MCF 10A (cell line): ENCODE data around the gene LGI1. TPM values are rescaled to one million over a fixed set of nuclear protein-coding genes. Genes with fewer than 3 reads are reported as not detected.

Experiments used
- BruUV-seq: library from RNA; stranded (reverse); fragments of 400-500 nt; replicated peaks from 2 replicates; lab custom pipeline; 2021; lab: Mats Ljungman, UMichigan
- CTCF ChIA-PET: fragments of 300-600 bp; sonication (Branson Sonifier 250); formaldehyde crosslinking; extraction: SDS; loops from one replicate; lab custom pipeline; 2021; ENCODE audit warnings: antibody characterized with exemption, inconsistent platforms; lab: Yijun Ruan, JAX
- POLR2A ChIA-PET: fragments of 300-600, 350-650 bp; sonication (Branson Sonifier 250); formaldehyde crosslinking; extraction: SDS; loops from one replicate; lab custom pipeline; 2020; ENCODE audit warnings: antibody characterized with exemption, inconsistent platforms; lab: Yijun Ruan, JAX
- DNase-seq: peaks from one replicate; pipeline ENCODE4 v3.0.0-alpha.2; 2018; ENCODE audit not compliant: unreplicated experiment
- H3K27ac Mint-ChIP-seq: one replicate; pipeline ENCODE4 v1.8.0; 2022; ENCODE audit warnings: mild to moderate bottlenecking, low read depth, mixed read lengths; ENCODE audit not compliant: unreplicated experiment
- H3K27me3 Mint-ChIP-seq: one replicate; pipeline ENCODE4 v1.8.0; 2022; ENCODE audit warnings: mixed read lengths; ENCODE audit not compliant: insufficient read depth, unreplicated experiment
- H3K36me3 Mint-ChIP-seq: one replicate; pipeline ENCODE4 v1.8.0; 2022; ENCODE audit warnings: mild to moderate bottlenecking, moderate library complexity, mixed read lengths; ENCODE audit not compliant: insufficient read depth, unreplicated experiment
- H3K4me1 Mint-ChIP-seq: one replicate; pipeline ENCODE4 v1.8.0; 2022; ENCODE audit warnings: mixed read lengths; ENCODE audit not compliant: insufficient read depth, unreplicated experiment
- H3K4me3 Mint-ChIP-seq: one replicate; pipeline ENCODE4 v1.8.0; 2022; ENCODE audit warnings: mild to moderate bottlenecking, moderate library complexity, mixed read lengths; ENCODE audit not compliant: unreplicated experiment
- H3K9me3 Mint-ChIP-seq: one replicate; pipeline ENCODE4 v1.8.0; 2022; ENCODE audit warnings: mixed read lengths; ENCODE audit not compliant: unreplicated experiment
- intact Hi-C: fragments of 100-400 bp; cut with micrococcal nuclease; formaldehyde crosslinking; loops from 2 replicates; pipeline ENCODE4 v1.14.1; 2022
- total RNA-seq: library from RNA; stranded (reverse); gene quantifications from 2 replicates; pipeline ENCODE4 v1.2.3, GENCODE V29; 2022
- TF ChIP-seq, protein P1 (sequence below): fragments of 200-600 bp; IDR thresholded peaks from one replicate; pipeline ENCODE4 v1.8.0; 2022; ENCODE audit warnings: antibody characterized with exemption, mild to moderate bottlenecking; ENCODE audit not compliant: unreplicated experiment

LGI1 gene
- total RNA-seq, 1 experiment from 2014 or later, result not detected

- H3K27ac Mint-ChIP-seq, result no peak overlapping the region
- TF ChIP-seq, protein P1, sequence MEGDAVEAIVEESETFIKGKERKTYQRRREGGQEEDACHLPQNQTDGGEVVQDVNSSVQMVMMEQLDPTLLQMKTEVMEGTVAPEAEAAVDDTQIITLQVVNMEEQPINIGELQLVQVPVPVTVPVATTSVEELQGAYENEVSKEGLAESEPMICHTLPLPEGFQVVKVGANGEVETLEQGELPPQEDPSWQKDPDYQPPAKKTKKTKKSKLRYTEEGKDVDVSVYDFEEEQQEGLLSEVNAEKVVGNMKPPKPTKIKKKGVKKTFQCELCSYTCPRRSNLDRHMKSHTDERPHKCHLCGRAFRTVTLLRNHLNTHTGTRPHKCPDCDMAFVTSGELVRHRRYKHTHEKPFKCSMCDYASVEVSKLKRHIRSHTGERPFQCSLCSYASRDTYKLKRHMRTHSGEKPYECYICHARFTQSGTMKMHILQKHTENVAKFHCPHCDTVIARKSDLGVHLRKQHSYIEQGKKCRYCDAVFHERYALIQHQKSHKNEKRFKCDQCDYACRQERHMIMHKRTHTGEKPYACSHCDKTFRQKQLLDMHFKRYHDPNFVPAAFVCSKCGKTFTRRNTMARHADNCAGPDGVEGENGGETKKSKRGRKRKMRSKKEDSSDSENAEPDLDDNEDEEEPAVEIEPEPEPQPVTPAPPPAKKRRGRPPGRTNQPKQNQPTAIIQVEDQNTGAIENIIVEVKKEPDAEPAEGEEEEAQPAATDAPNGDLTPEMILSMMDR, result no peak
- POLR2A ChIA-PET, result interaction anchor here (0.9 to 1.3 kb wide), 3 partner anchors 28 to 606 kb away, joined by 3 to 6 read pairs (median 4); partner anchors contain the start of gene FRA10AC1
- no peaks in the 10 kb centered on the region for H3K9me3 Mint-ChIP-seq
- H3K4me3 Mint-ChIP-seq, result no peak overlapping the region
- H3K36me3 Mint-ChIP-seq, result no peaks in the 10 kb centered on the region
- peak; percentile 54 for DNase-seq
- peaks cover 25% of the 10 kb centered on the region for H3K4me1 Mint-ChIP-seq
- no peaks in the 10 kb centered on the region for H3K27me3 Mint-ChIP-seq
- intact Hi-C loops, result loop anchor here (5.0 kb wide), 1 partner anchor 47 kb away; the partner anchor contains the start of gene FRA10AC1
- BruUV-seq, result no TSS peak
- CTCF ChIA-PET, result interaction anchor here (0.5 to 1.2 kb wide), 3 partner anchors 65 to 83 kb away, joined by 3 read pairs; no protein-coding TSS in a partner anchor
Observed at GRCh38 chr10:93749218-93749799, 8.4 kb upstream of the LGI1 start.

GRCh38 chr10:93751124-93751523 lies 6.6 kb upstream of the LGI1 start:
- intact Hi-C loops, result no loop called here
- no peaks in the 10 kb centered on the region for H3K36me3 Mint-ChIP-seq
- no peak for DNase-seq
- H3K9me3 Mint-ChIP-seq, result no peaks in the 10 kb centered on the region
- H3K4me1 Mint-ChIP-seq, result peaks cover 25% of the 10 kb centered on the region
- BruUV-seq, result no TSS peak
- TF ChIP-seq, protein P1, result no peak
- CTCF ChIA-PET, result interaction anchor here (1.3 to 2.4 kb wide), 3 partner anchors 48 to 65 kb away, joined by 3 to 9 read pairs (median 5); partner anchors contain the start of gene FRA10AC1
- no peak overlapping the region for H3K4me3 Mint-ChIP-seq
- POLR2A ChIA-PET, result interaction anchor here (2.4 kb wide), 1 partner anchor 48 kb away, joined by 8 read pairs; the partner anchor contains the start of gene FRA10AC1
- no peaks in the 10 kb centered on the region for H3K27me3 Mint-ChIP-seq
- H3K27ac Mint-ChIP-seq, result peak overlapping the region; percentile 53

- BruUV-seq, result no TSS peak
- H3K9me3 Mint-ChIP-seq, result no peaks in the 10 kb centered on the region
- H3K36me3 Mint-ChIP-seq, result no peaks in the 10 kb centered on the region
- DNase-seq, result peak; percentile 31
- TF ChIP-seq, protein P1, result no peak
- peak overlapping the region; percentile 53 for H3K27ac Mint-ChIP-seq
- H3K27me3 Mint-ChIP-seq, result no peaks in the 10 kb centered on the region
- H3K4me1 Mint-ChIP-seq, result peaks cover 23% of the 10 kb centered on the region
- ChIA-PET POLR2A (interaction anchor here (2.4 kb wide), 1 partner anchor 49 kb away, joined by 8 read pairs; the partner anchor contains the start of gene FRA10AC1), CTCF (interaction anchor here (0.8 to 2.4 kb wide), 3 partner anchors 50 to 521 kb away, joined by 3 to 9 read pairs (median 5); partner anchors contain the start of gene FRA10AC1)
- no peak overlapping the region for H3K4me3 Mint-ChIP-seq
- intact Hi-C loops, result no loop called here
Observed at GRCh38 chr10:93751832-93752231, 5.9 kb upstream of the LGI1 start.

- no peak overlapping the region for H3K4me3 Mint-ChIP-seq
- BruUV-seq, result no TSS peak
- no peak overlapping the region for H3K27ac Mint-ChIP-seq
- peaks cover 17% of the 10 kb centered on the region for H3K4me1 Mint-ChIP-seq
- DNase-seq, result peak; percentile 67
- H3K9me3 Mint-ChIP-seq, result no peaks in the 10 kb centered on the region
- no peaks in the 10 kb centered on the region for H3K27me3 Mint-ChIP-seq
- TF ChIP-seq, protein P1, result no peak
- POLR2A ChIA-PET, result interaction anchor here (1.2 to 2.4 kb wide), 2 partner anchors 16 to 50 kb away, joined by 4 to 8 read pairs; partner anchors contain the start of gene FRA10AC1
- no peaks in the 10 kb centered on the region for H3K36me3 Mint-ChIP-seq
- CTCF ChIA-PET, result interaction anchor here (0.6 to 2.4 kb wide), 2 partner anchors 51 to 62 kb away, joined by 6 to 9 read pairs; partner anchors contain the start of gene FRA10AC1
- intact Hi-C loops, result no loop called here
Observed at GRCh38 chr10:93752761-93753160, 5.0 kb upstream of the LGI1 start.
